Aorta (tissue), 5 donors: ENCODE measurements around the gene OXSR1. TPM values are rescaled to one million over a fixed set of nuclear protein-coding genes. Genes with fewer than 3 reads are reported as not detected.

ENCODE experiments used
- ATAC-seq: fragments of 200-7000 bp; cut with Tn5 transposase; one replicate; pipeline ENCODE4 v1.9.1; 2022; ENCODE audit warnings: moderate library complexity; ENCODE audit not compliant: low FRiP score
- DNase-seq, 2 donors: peaks; one replicate each; pipeline ENCODE4 v3.0.0-alpha.2; 2020
- H3K27ac ChIP-seq, 2 donors: one replicate each; pipeline ENCODE4 v1.5.1; 2013; ENCODE audit warnings: low read length in 2 of 2, mild to moderate bottlenecking in 2 of 2, moderate library complexity in 2 of 2, control low read depth in 1 of 2, inconsistent platforms in 1 of 2, low read depth in 1 of 2
- H3K27me3 ChIP-seq, 2 donors: one replicate each; pipeline ENCODE4 v1.6.1; 2013; ENCODE audit warnings: control low read depth in 1 of 2, low read length in 1 of 2, mild to moderate bottlenecking in 1 of 2, moderate library complexity in 1 of 2; ENCODE audit not compliant: insufficient read depth in 2 of 2, control insufficient read depth in 1 of 2
- H3K36me3 ChIP-seq, 2 donors: one replicate each; pipeline ENCODE4 v1.6.1; 2013; ENCODE audit warnings: control low read depth in 1 of 2, low read length in 1 of 2, mild to moderate bottlenecking in 1 of 2; ENCODE audit not compliant: insufficient read depth in 2 of 2, control insufficient read depth in 1 of 2
- H3K4me1 ChIP-seq, 2 donors: one replicate each; pipeline ENCODE4 v1.6.1; 2013; ENCODE audit warnings: low read length in 2 of 2, control low read depth in 1 of 2, mild to moderate bottlenecking in 1 of 2, moderate library complexity in 1 of 2; ENCODE audit not compliant: insufficient read depth in 2 of 2, control insufficient read depth in 1 of 2
- H3K4me3 ChIP-seq, 2 donors: one replicate each; pipeline ENCODE4 v1.5.1; 2013; ENCODE audit warnings: low read length in 2 of 2, control low read depth in 1 of 2, mild to moderate bottlenecking in 1 of 2
- H3K9me3 ChIP-seq: one replicate; pipeline ENCODE4 v1.6.1; 2013; ENCODE audit warnings: mild to moderate bottlenecking, low read length; ENCODE audit not compliant: control insufficient read depth
- WGBS, 2 donors: extraction: QIAGEN DNeasy Blood & Tissue Kit; methylation state at CpG; one replicate each; pipeline ENCODE4 v1.1.7; 2013; 5-methylcytosine and 5-hydroxymethylcytosine counted together
- intact Hi-C, 2 donors: fragments of 100-400 bp; cut with DNase I; formaldehyde crosslinking; loops; one replicate each; pipeline versions ENCODE4 v1.14.2 to v1.15.0; 2022
- polyA plus RNA-seq, 2 donors: library from polyadenylated mRNA; stranded (reverse); fragments of 200-250 nt; gene quantifications; one replicate each; pipeline ENCODE4 v1.2.3, GENCODE V29; 2013
- total RNA-seq, 2 donors: library from RNA; stranded (reverse); fragmentation: NEBNext Ultra II Directional; extraction: Animal tissue kit (Norgen Biotek cat#: 25700); gene quantifications; one replicate each; pipeline ENCODE4 v1.2.1, GENCODE V29; 2021
- donor health status: healthy with polysubstance abuse.
- donor health status: Bipolar disorder and iron deficiency.
- donor health status: DM: no; HTN: no; CAD: no.
- donor health status: DM: no; HTN: no; CAD: no.
- donor health status: DM: yes; HTN: yes; CAD: no.

Gene OXSR1
- total and polyA plus RNA-seq, 4 donors = 7.9 to 42.0 (median 26.4) TPM

GRCh38 chr3:38139652-38140051 is 25.7 kb upstream of the OXSR1 start:
- 92 to 98% methylated on average over 7 of the region's 7 CpGs for WGBS, 2 donors
- ATAC-seq (no peak), DNase-seq (no peak)
- Histone ChIP-seq H3K27me3 (no peaks in the 10 kb centered on the region), H3K36me3 (peaks cover 0 to 2% of the 10 kb centered on the region in 2 donors), H3K4me1 (no peaks in the 10 kb centered on the region), H3K27ac (no peak overlapping the region), H3K9me3 (no peaks in the 10 kb centered on the region), H3K4me3 (no peak overlapping the region)
- intact Hi-C loops = loop anchor here in 1 of 2 donors (5.0 kb wide), 2 partner anchors 108 to 313 kb away; partner anchors contain the start of gene ACVR2B

- Histone ChIP-seq H3K27me3 (no peaks in the 10 kb centered on the region), H3K9me3 (no peaks in the 10 kb centered on the region), H3K4me3 (no peak overlapping the region), H3K27ac (no peak overlapping the region), H3K36me3 (peaks cover 0 to 2% of the 10 kb centered on the region in 2 donors), H3K4me1 (no peaks in the 10 kb centered on the region)
- WGBS, 2 donors = 97% methylated on average over 13 of the region's 13 CpGs
- ATAC-seq = no peak
- no peak for DNase-seq
- intact Hi-C loops = no loop called here
Measured at GRCh38 chr3:38140326-38141172, 24.8 kb upstream of the OXSR1 start.

DNA sequence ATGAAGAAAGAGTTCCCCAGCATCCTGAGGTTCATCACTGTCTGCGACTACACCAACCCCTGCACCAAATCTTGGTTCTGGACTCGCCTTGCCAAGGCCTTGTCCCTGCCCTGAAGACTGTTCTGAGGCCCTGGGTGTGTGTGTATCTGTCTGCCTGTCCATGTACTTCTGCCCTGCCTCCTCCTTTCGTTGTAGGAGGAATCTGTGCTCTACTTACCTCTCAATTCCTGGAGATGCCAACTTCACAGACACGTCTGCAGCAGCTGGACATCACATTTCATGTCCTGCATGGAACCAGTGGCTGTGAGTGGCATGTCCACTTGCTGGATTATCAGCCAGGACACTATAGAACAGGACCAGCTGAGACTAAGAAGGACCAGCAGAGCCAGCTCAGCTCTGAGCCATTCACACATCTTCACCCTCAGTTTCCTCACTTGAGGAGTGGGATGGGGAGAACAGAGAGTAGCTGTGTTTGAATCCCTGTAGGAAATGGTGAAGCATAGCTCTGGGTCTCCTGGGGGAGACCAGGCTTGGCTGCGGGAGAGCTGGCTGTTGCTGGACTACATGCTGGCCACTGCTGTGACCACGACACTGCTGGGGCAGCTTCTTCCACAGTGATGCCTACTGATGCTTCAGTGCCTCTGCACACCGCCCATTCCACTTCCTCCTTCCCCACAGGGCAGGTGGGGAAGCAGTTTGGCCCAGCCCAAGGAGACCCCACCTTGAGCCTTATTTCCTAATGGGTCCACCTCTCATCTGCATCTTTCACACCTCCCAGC is 24.0 kb upstream of the OXSR1 start:
- peaks cover 0 to 2% of the 10 kb centered on the region in 2 donors for H3K36me3 ChIP-seq
- DNase-seq (no peak), ATAC-seq (no peak)
- 94 to 95% methylated on average over 7 of the region's 7 CpGs for WGBS, 2 donors
- intact Hi-C loops = no loop called here
- no peak overlapping the region for H3K27ac ChIP-seq
- no peak overlapping the region for H3K4me3 ChIP-seq
- H3K9me3 ChIP-seq = peaks cover 3% of the 10 kb centered on the region
- H3K4me1 ChIP-seq = no peaks in the 10 kb centered on the region
- no peaks in the 10 kb centered on the region for H3K27me3 ChIP-seq

- peaks cover 0 to 2% of the 10 kb centered on the region in 2 donors for H3K36me3 ChIP-seq
- no peaks in the 10 kb centered on the region for H3K27me3 ChIP-seq
- WGBS, 2 donors = 94 to 97% methylated on average over 2 of the region's 2 CpGs
- H3K9me3 ChIP-seq = peaks cover 3% of the 10 kb centered on the region
- no peak overlapping the region for H3K27ac ChIP-seq
- DNase-seq = no peak
- no peak overlapping the region for H3K4me3 ChIP-seq
- H3K4me1 ChIP-seq = no peaks in the 10 kb centered on the region
- ATAC-seq = no peak
- intact Hi-C loops = no loop called here
Measured at GRCh38 chr3:38141952-38142273, 23.4 kb upstream of the OXSR1 start.

DNA sequence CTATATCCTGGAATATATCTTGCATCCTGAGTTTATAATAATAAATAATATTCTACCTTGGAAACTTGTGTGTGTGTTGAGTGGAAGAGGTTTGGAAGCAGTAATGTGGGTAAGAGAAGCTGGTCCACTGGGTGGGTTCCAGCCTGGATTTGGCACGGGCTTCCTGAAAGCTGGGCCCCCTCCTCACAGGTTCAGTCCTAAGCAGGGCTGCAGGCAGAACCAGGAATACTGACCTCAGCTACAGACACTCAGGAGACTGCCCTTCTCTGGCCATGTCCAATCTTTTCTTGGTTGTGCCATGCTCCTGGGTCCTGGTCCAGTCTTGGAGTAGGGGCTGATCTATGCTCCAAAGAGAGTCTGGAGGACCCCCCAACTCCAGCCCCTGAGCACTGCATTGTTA is 22.4 kb upstream of the OXSR1 start:
- Histone ChIP-seq H3K9me3 (peaks cover 3% of the 10 kb centered on the region), H3K4me1 (no peaks in the 10 kb centered on the region), H3K4me3 (no peak overlapping the region), H3K36me3 (peaks cover 0 to 2% of the 10 kb centered on the region in 2 donors), H3K27ac (no peak overlapping the region), H3K27me3 (no peaks in the 10 kb centered on the region)
- DNase-seq = no peak
- ATAC-seq = no peak
- intact Hi-C loops = no loop called here
- 78 to 93% methylated on average over 1 of the region's 1 CpG for WGBS, 2 donors

- H3K27ac ChIP-seq = no peak overlapping the region
- no peak for DNase-seq
- WGBS, 2 donors = 51 to 66% methylated on average over 2 to 3 of the region's 3 CpGs
- H3K4me3 ChIP-seq = no peak overlapping the region
- ATAC-seq = no peak
- intact Hi-C loops = no loop called here
- peaks cover 0 to 2% of the 10 kb centered on the region in 2 donors for H3K36me3 ChIP-seq
- H3K9me3 ChIP-seq = peaks cover 3% of the 10 kb centered on the region
- H3K27me3 ChIP-seq = no peaks in the 10 kb centered on the region
- H3K4me1 ChIP-seq = no peaks in the 10 kb centered on the region
Measured at GRCh38 chr3:38143511-38143910, 21.8 kb upstream of the OXSR1 start.

DNA sequence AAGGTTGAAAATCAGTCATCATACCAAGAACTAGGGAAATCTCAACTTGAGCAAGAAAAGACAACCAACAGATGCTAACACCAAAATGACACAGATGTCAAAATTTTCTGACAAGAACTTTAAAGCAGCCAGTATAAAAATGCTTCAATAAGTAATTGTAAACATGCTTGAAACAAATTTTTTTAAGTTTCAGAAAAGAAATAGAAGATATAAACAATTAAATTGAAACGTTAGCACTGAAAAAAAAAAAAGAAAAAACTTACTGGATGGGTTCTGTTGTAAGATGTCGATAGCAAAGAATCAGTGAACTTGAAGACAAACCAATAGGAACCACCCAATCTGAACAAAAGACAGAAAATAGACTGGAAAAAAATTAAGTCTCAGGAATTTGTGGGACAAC is 18.8 kb upstream of the OXSR1 start:
- Histone ChIP-seq H3K36me3 (peaks cover 0 to 2% of the 10 kb centered on the region in 2 donors), H3K4me1 (no peaks in the 10 kb centered on the region), H3K27ac (no peak overlapping the region), H3K27me3 (no peaks in the 10 kb centered on the region), H3K9me3 (peaks cover 3% of the 10 kb centered on the region), H3K4me3 (no peak overlapping the region)
- ATAC-seq (no peak), DNase-seq (no peak)
- 82 to 88% methylated on average over 2 of the region's 2 CpGs for WGBS, 2 donors
- intact Hi-C loops = no loop called here

DNA sequence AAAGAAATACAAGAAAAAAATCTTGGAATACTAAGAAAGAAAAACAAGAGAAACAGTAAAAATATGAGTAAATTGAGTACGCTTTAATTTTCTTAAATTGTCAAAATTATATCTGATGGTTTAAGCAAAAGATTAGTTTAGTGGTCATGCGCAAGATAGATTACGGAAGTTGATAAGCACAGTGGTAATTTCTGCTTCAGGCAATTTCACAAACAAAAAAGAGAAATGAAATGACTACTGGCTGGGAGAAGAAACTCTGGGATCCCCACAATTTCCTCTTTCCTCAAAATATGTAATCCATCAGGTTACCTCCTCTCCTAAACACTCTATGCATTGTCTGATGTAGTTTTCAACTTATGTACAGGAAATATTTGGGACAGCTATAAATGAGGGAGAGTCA is 17.9 kb upstream of the OXSR1 start:
- Histone ChIP-seq H3K36me3 (no peaks in the 10 kb centered on the region), H3K4me1 (no peaks in the 10 kb centered on the region), H3K27ac (no peak overlapping the region), H3K27me3 (no peaks in the 10 kb centered on the region), H3K4me3 (no peak overlapping the region), H3K9me3 (peaks cover 3% of the 10 kb centered on the region)
- no peak for ATAC-seq
- 93 to 96% methylated on average over 3 of the region's 3 CpGs for WGBS, 2 donors
- intact Hi-C loops = no loop called here
- no peak for DNase-seq
